Uterus (tissue), 2 donors: ENCODE results near the gene SH3PXD2B.

ENCODE experiments used
- POLR2A ChIP-seq, 2 donors: fragments of 450-650 bp; IDR thresholded peaks; one replicate each; pipeline ENCODE4 v1.6.1; 2016; ENCODE audit warnings: antibody characterized with exemption in 2 of 2, mild to moderate bottlenecking in 1 of 2, moderate library complexity in 1 of 2
- TF ChIP-seq, protein P1 (sequence below), 4 experiments: fragments of 200-600 bp in 2 of 4; fragments of 450-650 bp in 2 of 4; sonication (generic) in 2 of 4; IDR thresholded peaks; one replicate each; pipeline ENCODE4 v1.5.1; 2016 to 2019; ENCODE audit warnings: antibody characterized with exemption in 4 of 4, mild to moderate bottlenecking in 2 of 4, moderate library complexity in 1 of 4

GRCh38 chr5:172280929-172281328, 173.4 kb downstream of the SH3PXD2B start:
- TF ChIP-seq, protein P1, sequence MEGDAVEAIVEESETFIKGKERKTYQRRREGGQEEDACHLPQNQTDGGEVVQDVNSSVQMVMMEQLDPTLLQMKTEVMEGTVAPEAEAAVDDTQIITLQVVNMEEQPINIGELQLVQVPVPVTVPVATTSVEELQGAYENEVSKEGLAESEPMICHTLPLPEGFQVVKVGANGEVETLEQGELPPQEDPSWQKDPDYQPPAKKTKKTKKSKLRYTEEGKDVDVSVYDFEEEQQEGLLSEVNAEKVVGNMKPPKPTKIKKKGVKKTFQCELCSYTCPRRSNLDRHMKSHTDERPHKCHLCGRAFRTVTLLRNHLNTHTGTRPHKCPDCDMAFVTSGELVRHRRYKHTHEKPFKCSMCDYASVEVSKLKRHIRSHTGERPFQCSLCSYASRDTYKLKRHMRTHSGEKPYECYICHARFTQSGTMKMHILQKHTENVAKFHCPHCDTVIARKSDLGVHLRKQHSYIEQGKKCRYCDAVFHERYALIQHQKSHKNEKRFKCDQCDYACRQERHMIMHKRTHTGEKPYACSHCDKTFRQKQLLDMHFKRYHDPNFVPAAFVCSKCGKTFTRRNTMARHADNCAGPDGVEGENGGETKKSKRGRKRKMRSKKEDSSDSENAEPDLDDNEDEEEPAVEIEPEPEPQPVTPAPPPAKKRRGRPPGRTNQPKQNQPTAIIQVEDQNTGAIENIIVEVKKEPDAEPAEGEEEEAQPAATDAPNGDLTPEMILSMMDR (IDR thresholded peaks at IDR 0.05), result no peak
- TF ChIP-seq POLR2A (IDR thresholded peaks at IDR 0.05), result no peak
